HepG2 (cell line): Measurements from ENCODE around the gene NOL4L. TPM values are rescaled to one million over a fixed set of nuclear protein-coding genes. Genes with fewer than 3 reads are reported as not detected.

Experiments used
- ADNP ChIP-seq: sonication (generic); formaldehyde crosslinking; IDR thresholded peaks from 2 replicates; pipeline ENCODE4 v1.4.0; 2020; ENCODE audit warnings: missing genetic modification reagents
- LCORL ChIP-seq, 2 experiments: fragments of 450-650 bp in 1 of 2; sonication (generic) in 1 of 2; formaldehyde crosslinking in 1 of 2; IDR thresholded peaks; 2 replicates each; pipeline versions ENCODE4 v1.5.0 to v1.6.1; 2017 to 2020; ENCODE audit warnings: antibody characterized with exemption in 1 of 2, missing genetic modification reagents in 1 of 2
- MTA1 ChIP-seq: sonication (generic); formaldehyde crosslinking; IDR thresholded peaks from 2 replicates; pipeline ENCODE4 v1.4.0; 2020; ENCODE audit warnings: missing genetic modification reagents, mild to moderate bottlenecking, borderline replicate concordance
- MZF1 ChIP-seq: sonication (generic); formaldehyde crosslinking; IDR thresholded peaks from 2 replicates; pipeline ENCODE4 v1.8.1; 2023; ENCODE audit warnings: mild to moderate bottlenecking, missing genetic modification reagents, borderline replicate concordance
- SRSF4 ChIP-seq: fragments of 200-400 bp; formaldehyde crosslinking; IDR thresholded peaks from one replicate; pipeline ENCODE4 v1.6.1; 2018; ENCODE audit warnings: mild to moderate bottlenecking, low read depth, low read length, moderate library complexity; ENCODE audit not compliant: poor library complexity, severe bottlenecking
- TBL1XR1 ChIP-seq: fragments of 150-350 bp; IDR thresholded peaks from 2 replicates; pipeline ENCODE4 v1.6.1; 2014; ENCODE audit warnings: borderline replicate concordance, low read length; ENCODE audit not compliant: partially characterized antibody
- TEAD2 ChIP-seq: sonication (generic); formaldehyde crosslinking; IDR thresholded peaks from 2 replicates; pipeline ENCODE4 v1.9.0; 2021; ENCODE audit warnings: missing genetic modification reagents
- ZNF549 ChIP-seq: sonication (generic); formaldehyde crosslinking; IDR thresholded peaks from 2 replicates; pipeline ENCODE4 v1.5.0; 2020; ENCODE audit warnings: missing genetic modification reagents
- polyA plus RNA-seq, 8 experiments: library from polyadenylated mRNA; depleted of rRNA in 3 of 8; stranded (reverse) in 7 of 8; unstranded in 1 of 8; fragments of >200 nt; fragmentation: Illumina TruSeq in 4 of 8; extraction: Trizol in 4 of 8; gene quantifications; 2 replicates each; pipeline versions ENCODE4 v1.2.1 to v1.2.3, GENCODE V29; 2011 to 2016; ENCODE audit warnings: low read depth in 4 of 8, missing spikeins in 1 of 8, mixed read lengths in 1 of 8; ENCODE audit not compliant: insufficient read depth in 1 of 8
- total RNA-seq, 5 experiments: library from RNA; depleted of rRNA; stranded (reverse); fragments of >200 nt; fragmentation: Illumina TruSeq; extraction: Trizol; gene quantifications; 2 replicates each; pipeline ENCODE4 v1.2.3, GENCODE V29; 2016; ENCODE audit warnings: low read depth in 1 of 5
- TF ChIP-seq, protein P1 (sequence below): sonication (generic); formaldehyde crosslinking; IDR thresholded peaks from one replicate; pipeline ENCODE4 v1.5.1; 2020; ENCODE audit warnings: mild to moderate bottlenecking, missing genetic modification reagents; ENCODE audit errors: not compliant biosample characterization
- TF ChIP-seq, protein P2 (sequence below): sonication (generic); formaldehyde crosslinking; conservative IDR thresholded peaks from 2 replicates; pipeline ENCODE4 v1.4.0; 2020; ENCODE audit warnings: missing genetic modification reagents
- TF ChIP-seq, protein P3 (sequence below): IDR thresholded peaks from 2 replicates; pipeline ENCODE4 v1.6.1; 2016; ENCODE audit warnings: missing biosample characterization, missing genetic modification reagents, low read depth
- TF ChIP-seq, protein P4 (sequence below): sonication (generic); formaldehyde crosslinking; conservative IDR thresholded peaks from 2 replicates; pipeline ENCODE4 v1.8.1; 2023; ENCODE audit warnings: missing genetic modification reagents
- TF ChIP-seq, protein P5 (sequence below): sonication (generic); formaldehyde crosslinking; IDR thresholded peaks from 2 replicates; pipeline ENCODE4 v1.4.0; 2020; ENCODE audit warnings: missing genetic modification reagents

NOL4L gene
- total and polyA plus RNA-seq, 2 of the 13 experiments (the other 11 are each of a cell fraction or from before 2014, with no cell fraction given): 16.6 to 35.4 TPM

DNA sequence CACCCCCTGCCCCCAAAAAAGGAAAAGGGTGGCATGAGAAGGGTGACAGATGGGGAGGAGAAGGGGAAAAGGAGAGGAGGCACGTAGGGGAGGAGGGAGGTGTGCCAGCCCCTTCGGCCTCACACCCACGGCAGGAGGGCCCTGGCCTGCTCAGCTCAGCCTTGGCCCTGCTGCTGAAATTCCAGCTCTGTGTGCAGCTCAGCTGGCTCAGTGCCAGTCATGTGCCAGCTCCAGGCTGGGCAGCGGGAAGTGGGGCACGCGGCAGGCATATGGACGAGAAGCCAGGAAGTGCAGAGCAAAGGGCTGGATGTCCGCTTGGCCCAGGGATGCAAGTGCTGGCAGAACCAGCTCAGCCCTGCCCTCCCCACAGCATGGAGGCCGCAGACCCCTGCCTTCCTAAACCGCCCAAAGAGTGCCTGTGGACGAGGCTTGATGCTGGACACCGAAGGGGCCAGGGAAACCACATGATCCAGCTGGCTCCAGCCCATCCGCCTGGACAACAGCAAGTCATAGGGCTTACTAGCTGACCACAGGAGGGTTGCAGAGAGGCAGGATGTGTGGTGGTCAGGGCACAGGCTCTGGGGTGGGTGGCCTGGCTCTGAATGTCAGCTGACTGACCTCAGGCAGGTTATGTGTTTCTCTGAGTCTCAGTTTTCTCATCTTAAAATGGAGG is 60.2 kb downstream of the NOL4L start (continued):
- TF ChIP-seq, protein P1, sequence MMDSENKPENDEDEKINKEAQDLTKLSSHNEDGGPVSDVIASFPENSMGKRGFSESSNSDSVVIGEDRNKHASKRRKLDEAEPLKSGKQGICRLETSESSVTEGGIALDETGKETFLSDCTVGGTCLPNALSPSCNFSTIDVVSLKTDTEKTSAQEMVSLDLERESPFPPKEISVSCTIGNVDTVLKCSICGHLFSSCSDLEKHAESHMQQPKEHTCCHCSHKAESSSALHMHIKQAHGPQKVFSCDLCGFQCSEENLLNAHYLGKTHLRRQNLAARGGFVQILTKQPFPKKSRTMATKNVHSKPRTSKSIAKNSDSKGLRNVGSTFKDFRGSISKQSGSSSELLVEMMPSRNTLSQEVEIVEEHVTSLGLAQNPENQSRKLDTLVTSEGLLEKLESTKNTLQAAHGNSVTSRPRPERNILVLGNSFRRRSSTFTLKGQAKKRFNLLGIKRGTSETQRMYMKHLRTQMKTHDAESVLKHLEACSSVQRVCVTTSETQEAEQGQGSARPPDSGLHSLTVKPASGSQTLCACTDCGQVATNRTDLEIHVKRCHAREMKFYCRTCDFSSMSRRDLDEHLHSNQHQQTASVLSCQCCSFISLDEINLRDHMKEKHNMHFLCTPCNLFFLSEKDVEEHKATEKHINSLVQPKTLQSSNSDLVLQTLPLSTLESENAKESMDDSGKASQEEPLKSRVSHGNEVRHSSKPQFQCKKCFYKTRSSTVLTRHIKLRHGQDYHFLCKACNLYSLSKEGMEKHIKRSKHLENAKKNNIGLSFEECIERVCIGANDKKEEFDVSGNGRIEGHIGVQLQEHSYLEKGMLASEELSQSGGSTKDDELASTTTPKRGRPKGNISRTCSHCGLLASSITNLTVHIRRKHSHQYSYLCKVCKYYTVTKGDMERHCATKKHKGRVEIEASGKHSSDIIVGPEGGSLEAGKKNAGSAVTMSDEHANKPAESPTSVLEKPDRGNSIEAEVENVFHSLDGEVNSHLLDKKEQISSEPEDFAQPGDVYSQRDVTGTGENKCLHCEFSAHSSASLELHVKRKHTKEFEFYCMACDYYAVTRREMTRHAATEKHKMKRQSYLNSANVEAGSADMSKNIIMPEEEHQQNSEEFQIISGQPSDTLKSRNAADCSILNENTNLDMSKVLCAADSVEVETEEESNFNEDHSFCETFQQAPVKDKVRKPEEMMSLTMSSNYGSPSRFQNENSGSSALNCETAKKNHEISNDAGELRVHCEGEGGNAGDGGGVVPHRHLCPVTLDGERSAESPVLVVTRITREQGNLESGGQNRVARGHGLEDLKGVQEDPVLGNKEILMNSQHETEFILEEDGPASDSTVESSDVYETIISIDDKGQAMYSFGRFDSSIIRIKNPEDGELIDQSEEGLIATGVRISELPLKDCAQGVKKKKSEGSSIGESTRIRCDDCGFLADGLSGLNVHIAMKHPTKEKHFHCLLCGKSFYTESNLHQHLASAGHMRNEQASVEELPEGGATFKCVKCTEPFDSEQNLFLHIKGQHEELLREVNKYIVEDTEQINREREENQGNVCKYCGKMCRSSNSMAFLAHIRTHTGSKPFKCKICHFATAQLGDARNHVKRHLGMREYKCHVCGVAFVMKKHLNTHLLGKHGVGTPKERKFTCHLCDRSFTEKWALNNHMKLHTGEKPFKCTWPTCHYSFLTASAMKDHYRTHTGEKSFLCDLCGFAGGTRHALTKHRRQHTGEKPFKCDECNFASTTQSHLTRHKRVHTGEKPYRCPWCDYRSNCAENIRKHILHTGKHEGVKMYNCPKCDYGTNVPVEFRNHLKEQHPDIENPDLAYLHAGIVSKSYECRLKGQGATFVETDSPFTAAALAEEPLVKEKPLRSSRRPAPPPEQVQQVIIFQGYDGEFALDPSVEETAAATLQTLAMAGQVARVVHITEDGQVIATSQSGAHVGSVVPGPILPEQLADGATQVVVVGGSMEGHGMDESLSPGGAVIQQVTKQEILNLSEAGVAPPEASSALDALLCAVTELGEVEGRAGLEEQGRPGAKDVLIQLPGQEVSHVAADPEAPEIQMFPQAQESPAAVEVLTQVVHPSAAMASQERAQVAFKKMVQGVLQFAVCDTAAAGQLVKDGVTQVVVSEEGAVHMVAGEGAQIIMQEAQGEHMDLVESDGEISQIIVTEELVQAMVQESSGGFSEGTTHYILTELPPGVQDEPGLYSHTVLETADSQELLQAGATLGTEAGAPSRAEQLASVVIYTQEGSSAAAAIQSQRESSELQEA (CRISPR knock-in tag): no peak
- TF ChIP-seq MTA1 (CRISPR knock-in tag) (peak; percentile 81; the same call in 1 of the 2 replicates), LCORL (IDR thresholded peaks at IDR 0.05) (peak; percentile 28; the same call in 1 of the 2 replicates), LCORL (CRISPR knock-in tag; IDR thresholded peaks at IDR 0.05) (no peak), TEAD2 (CRISPR knock-in tag) (no peak), MZF1 (CRISPR knock-in tag) (no peak), SRSF4 (no peak), ZNF549 (no peak), ADNP (CRISPR knock-in tag) (no peak), TBL1XR1 (no peak)
- TF ChIP-seq, protein P2, sequence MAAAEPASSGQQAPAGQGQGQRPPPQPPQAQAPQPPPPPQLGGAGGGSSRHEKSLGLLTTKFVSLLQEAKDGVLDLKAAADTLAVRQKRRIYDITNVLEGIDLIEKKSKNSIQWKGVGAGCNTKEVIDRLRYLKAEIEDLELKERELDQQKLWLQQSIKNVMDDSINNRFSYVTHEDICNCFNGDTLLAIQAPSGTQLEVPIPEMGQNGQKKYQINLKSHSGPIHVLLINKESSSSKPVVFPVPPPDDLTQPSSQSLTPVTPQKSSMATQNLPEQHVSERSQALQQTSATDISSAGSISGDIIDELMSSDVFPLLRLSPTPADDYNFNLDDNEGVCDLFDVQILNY: no peak
- TF ChIP-seq, protein P3, sequence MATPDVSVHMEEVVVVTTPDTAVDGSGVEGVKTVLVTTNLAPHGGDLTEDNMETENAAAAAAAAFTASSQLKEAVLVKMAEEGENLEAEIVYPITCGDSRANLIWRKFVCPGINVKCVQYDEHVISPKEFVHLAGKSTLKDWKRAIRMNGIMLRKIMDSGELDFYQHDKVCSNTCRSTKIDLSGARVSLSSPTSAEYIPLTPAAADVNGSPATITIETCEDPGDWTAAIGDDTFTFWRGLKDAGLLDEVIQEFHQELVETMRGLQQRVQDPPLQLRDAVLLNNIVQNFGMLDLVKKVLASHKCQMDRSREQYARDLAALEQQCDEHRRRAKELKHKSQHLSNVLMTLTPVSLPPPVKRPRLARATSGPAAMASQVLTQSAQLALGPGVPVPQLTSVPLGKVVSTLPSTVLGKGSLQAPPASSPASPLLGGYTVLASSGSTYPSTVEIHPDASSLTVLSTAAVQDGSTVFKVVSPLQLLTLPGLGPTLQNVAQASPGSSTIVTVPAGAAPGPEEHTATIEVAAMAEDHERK (CRISPR knock-in tag): no peak
- TF ChIP-seq, protein P4, sequence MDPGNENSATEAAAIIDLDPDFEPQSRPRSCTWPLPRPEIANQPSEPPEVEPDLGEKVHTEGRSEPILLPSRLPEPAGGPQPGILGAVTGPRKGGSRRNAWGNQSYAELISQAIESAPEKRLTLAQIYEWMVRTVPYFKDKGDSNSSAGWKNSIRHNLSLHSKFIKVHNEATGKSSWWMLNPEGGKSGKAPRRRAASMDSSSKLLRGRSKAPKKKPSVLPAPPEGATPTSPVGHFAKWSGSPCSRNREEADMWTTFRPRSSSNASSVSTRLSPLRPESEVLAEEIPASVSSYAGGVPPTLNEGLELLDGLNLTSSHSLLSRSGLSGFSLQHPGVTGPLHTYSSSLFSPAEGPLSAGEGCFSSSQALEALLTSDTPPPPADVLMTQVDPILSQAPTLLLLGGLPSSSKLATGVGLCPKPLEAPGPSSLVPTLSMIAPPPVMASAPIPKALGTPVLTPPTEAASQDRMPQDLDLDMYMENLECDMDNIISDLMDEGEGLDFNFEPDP (CRISPR knock-in tag): no peak
- TF ChIP-seq, protein P5, sequence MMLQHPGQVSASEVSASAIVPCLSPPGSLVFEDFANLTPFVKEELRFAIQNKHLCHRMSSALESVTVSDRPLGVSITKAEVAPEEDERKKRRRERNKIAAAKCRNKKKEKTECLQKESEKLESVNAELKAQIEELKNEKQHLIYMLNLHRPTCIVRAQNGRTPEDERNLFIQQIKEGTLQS (CRISPR knock-in tag): no peak
